Muscle layer of duodenum (tissue), 2 donors: Measurements from ENCODE around the gene SPAG17.

ENCODE experiments used
- H3K27ac ChIP-seq: one replicate; pipeline ENCODE4 v1.7.0; 2013; ENCODE audit warnings: mild to moderate bottlenecking, low read length
- H3K27me3 ChIP-seq: one replicate; pipeline ENCODE4 v1.7.0; 2013; ENCODE audit warnings: low read depth, mild to moderate bottlenecking, control low read depth, low read length
- H3K36me3 ChIP-seq, 2 donors: one replicate each; pipeline ENCODE4 v1.7.0; 2013; ENCODE audit warnings: low read length in 2 of 2, control low read depth in 1 of 2, mild to moderate bottlenecking in 1 of 2; ENCODE audit not compliant: insufficient read depth in 2 of 2, control insufficient read depth in 1 of 2
- H3K4me1 ChIP-seq, 2 donors: one replicate each; pipeline ENCODE4 v1.7.0; 2013; ENCODE audit warnings: low read length in 2 of 2, mild to moderate bottlenecking in 2 of 2, control low read depth in 1 of 2, moderate library complexity in 1 of 2; ENCODE audit not compliant: insufficient read depth in 2 of 2, control insufficient read depth in 1 of 2
- H3K4me3 ChIP-seq, 2 donors: one replicate each; pipeline ENCODE4 v1.7.0; 2013; ENCODE audit warnings: low read length in 2 of 2, low read depth in 1 of 2, mild to moderate bottlenecking in 1 of 2
- H3K9me3 ChIP-seq, 2 donors: one replicate each; pipeline ENCODE4 v1.7.0; 2013; ENCODE audit warnings: low read length in 2 of 2, control low read depth in 1 of 2, mild to moderate bottlenecking in 1 of 2; ENCODE audit not compliant: control insufficient read depth in 1 of 2
- donor health status: healthy.

SPAG17 gene

GRCh38 chr1:118118469-118118868, 66.6 kb downstream of the SPAG17 start:
- Histone ChIP-seq H3K4me1 (no peaks in the 10 kb centered on the region), H3K36me3 (no peaks in the 10 kb centered on the region), H3K27ac (no peak overlapping the region), H3K4me3 (no peak overlapping the region), H3K27me3 (no peaks in the 10 kb centered on the region), H3K9me3 (no peaks in the 10 kb centered on the region)

DNA sequence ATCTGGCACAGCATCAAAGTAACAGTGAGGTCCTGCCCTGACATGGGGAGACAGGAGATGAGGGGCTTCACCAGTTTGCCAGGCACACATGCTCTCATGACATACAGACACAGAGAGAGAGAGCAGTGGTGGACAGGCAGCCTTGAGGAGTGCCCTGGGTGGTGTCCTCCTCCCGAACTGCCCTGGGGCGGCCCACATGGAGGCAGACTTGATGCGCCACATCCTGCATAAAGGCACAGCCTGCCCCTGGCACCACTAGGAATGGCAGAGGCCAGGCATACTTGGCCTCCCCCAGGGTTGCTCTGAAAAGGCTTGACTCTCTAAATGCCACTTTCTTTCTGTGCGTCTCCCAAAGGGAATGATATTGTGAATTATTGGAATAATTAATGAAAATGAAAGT, 67.5 kb downstream of the SPAG17 start:
- no peak overlapping the region for H3K27ac ChIP-seq
- no peaks in the 10 kb centered on the region for H3K27me3 ChIP-seq
- no peaks in the 10 kb centered on the region for H3K9me3 ChIP-seq
- H3K36me3 ChIP-seq, result no peaks in the 10 kb centered on the region
- no peaks in the 10 kb centered on the region for H3K4me1 ChIP-seq
- H3K4me3 ChIP-seq, result no peak overlapping the region

DNA sequence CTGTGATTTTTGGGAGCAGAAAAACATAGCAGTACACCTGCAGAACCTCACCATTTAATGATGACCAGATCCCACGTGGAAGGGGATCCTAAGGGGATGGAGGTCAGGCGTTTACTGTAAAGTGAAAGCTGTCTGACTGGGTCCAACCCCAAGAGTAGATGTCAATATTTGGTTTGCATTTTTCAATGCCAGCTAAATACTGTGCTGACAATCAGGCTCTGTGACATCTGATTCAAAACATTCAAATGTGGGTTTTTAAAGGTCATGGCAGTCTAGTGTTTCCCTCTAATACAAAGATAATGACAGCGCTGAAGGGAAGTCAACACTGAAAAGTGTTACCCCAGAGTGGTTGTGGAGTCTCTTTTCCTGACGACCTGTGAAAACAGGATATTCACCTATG, 68.1 kb downstream of the SPAG17 start:
- no peaks in the 10 kb centered on the region for H3K9me3 ChIP-seq
- no peak overlapping the region for H3K27ac ChIP-seq

DNA sequence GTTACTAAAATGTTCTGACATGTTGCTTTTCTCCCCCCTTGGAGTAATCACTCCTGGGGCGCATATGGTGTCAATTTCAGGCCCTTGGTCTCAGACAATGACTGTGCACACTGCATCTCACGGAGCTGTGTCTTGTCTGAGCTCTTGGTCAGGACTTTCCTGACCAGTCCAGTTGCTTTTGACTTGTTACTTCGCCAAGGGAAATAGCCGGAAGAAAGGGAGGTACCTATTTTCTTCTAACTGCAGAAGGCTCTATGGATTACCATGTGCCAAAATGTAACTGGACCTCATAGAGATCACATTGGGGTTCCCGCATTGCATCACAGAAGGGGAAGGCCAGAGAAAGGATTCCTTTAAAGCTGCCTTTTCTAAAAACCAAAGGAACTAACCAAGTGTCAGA, 68.6 kb downstream of the SPAG17 start:
- H3K9me3 ChIP-seq, result no peaks in the 10 kb centered on the region
- no peaks in the 10 kb centered on the region for H3K36me3 ChIP-seq
- H3K27ac ChIP-seq, result no peak overlapping the region
- no peaks in the 10 kb centered on the region for H3K4me1 ChIP-seq
- H3K27me3 ChIP-seq, result no peaks in the 10 kb centered on the region
- H3K4me3 ChIP-seq, result no peak overlapping the region

More for the DNA sequence above, 68.1 kb downstream of the SPAG17 start:
- no peaks in the 10 kb centered on the region for H3K36me3 ChIP-seq
- no peaks in the 10 kb centered on the region for H3K4me1 ChIP-seq
- H3K4me3 ChIP-seq, result no peak overlapping the region
- no peaks in the 10 kb centered on the region for H3K27me3 ChIP-seq

- H3K4me3 ChIP-seq, result no peak overlapping the region
- no peak overlapping the region for H3K27ac ChIP-seq
- H3K9me3 ChIP-seq, result no peaks in the 10 kb centered on the region
- H3K4me1 ChIP-seq, result no peaks in the 10 kb centered on the region
- no peaks in the 10 kb centered on the region for H3K27me3 ChIP-seq
- no peaks in the 10 kb centered on the region for H3K36me3 ChIP-seq
Measured at GRCh38 chr1:118115567-118116295, 69.3 kb downstream of the SPAG17 start.

GRCh38 chr1:118113261-118113660, 71.8 kb downstream of the SPAG17 start:
- Histone ChIP-seq H3K27ac (no peak overlapping the region), H3K4me3 (no peak overlapping the region), H3K27me3 (no peaks in the 10 kb centered on the region), H3K36me3 (no peaks in the 10 kb centered on the region), H3K4me1 (no peaks in the 10 kb centered on the region), H3K9me3 (no peaks in the 10 kb centered on the region)

GRCh38 chr1:118110580-118110979, 74.4 kb downstream of the SPAG17 start:
- Histone ChIP-seq H3K4me3 (no peak overlapping the region), H3K27ac (no peak overlapping the region), H3K27me3 (no peaks in the 10 kb centered on the region), H3K4me1 (no peaks in the 10 kb centered on the region), H3K9me3 (no peaks in the 10 kb centered on the region), H3K36me3 (no peaks in the 10 kb centered on the region)

GRCh38 chr1:118104951-118105350, 80.1 kb downstream of the SPAG17 start:
- Histone ChIP-seq H3K4me3 (no peak overlapping the region), H3K4me1 (no peaks in the 10 kb centered on the region), H3K36me3 (no peaks in the 10 kb centered on the region), H3K27ac (no peak overlapping the region), H3K9me3 (no peaks in the 10 kb centered on the region), H3K27me3 (no peaks in the 10 kb centered on the region)

- no peaks in the 10 kb centered on the region for H3K4me1 ChIP-seq
- no peaks in the 10 kb centered on the region for H3K9me3 ChIP-seq
- no peak overlapping the region for H3K27ac ChIP-seq
- H3K4me3 ChIP-seq, result no peak overlapping the region
- H3K27me3 ChIP-seq, result no peaks in the 10 kb centered on the region
- H3K36me3 ChIP-seq, result no peaks in the 10 kb centered on the region
Measured at GRCh38 chr1:118102445-118102844, 82.6 kb downstream of the SPAG17 start.

DNA sequence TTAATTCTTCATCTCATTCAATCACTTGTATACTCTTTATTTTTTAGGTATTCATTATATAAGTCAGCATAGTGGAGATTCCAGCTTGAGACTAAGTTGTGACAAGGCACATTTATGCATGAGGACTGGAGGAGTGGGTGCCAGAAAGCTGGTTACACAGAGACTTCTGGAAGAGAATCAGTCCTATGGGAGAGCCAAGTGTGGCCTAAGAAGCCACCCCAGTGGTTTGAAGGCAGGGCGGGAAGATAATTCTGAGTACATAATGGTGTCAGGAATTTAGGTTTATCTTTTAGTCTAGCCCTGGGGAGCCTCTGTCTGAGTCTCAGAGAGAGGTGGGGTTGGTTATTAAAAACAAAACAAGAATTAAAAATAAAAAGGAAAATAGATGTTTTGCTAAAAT, 83.0 kb downstream of the SPAG17 start:
- Histone ChIP-seq H3K4me3 (no peak overlapping the region), H3K36me3 (no peaks in the 10 kb centered on the region), H3K4me1 (no peaks in the 10 kb centered on the region), H3K9me3 (no peaks in the 10 kb centered on the region), H3K27ac (no peak overlapping the region), H3K27me3 (no peaks in the 10 kb centered on the region)

- Histone ChIP-seq H3K9me3 (no peaks in the 10 kb centered on the region), H3K4me1 (no peaks in the 10 kb centered on the region), H3K27me3 (no peaks in the 10 kb centered on the region), H3K36me3 (no peaks in the 10 kb centered on the region), H3K4me3 (no peak overlapping the region), H3K27ac (no peak overlapping the region)
Measured at GRCh38 chr1:118101515-118101844, 83.5 kb downstream of the SPAG17 start.
